ENCODE results near the gene HSPB1. TPM values are rescaled to one million over a fixed set of nuclear protein-coding genes. Genes with fewer than 3 reads are reported as not detected.

HSPB1 gene
- total RNA-seq, 1 donor from 2014 or later, result 57.1 TPM

DNA sequence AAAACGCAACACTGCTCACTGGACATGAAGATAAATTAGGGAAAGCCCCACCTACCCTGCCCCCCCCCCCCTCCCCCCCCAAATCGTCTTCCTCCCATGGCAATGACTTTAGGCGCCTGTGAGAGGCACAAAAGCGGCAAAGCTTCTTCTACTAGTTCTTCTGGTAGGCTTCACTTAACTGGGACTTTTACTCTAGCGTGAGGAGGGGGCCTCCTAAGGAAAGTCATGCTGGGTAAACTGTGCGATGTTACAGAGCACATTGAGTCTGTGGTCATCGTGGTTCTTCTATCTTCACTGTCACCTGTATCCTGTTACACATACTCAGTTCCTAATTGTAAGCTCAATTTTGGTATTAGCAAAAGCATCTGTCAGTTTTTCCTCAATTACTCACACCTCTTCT lies 25.1 kb downstream of the HSPB1 start:
- peaks cover 17% of the 10 kb centered on the region for H3K4me1 Mint-ChIP-seq
- no peak overlapping the region for H3K27ac Mint-ChIP-seq (ENCODE audit: unreplicated experiment)
- DNase-seq (ENCODE audit: low read depth, low spot score), result no peak
- H3K27me3 Mint-ChIP-seq (ENCODE audit: low read depth), result no peaks in the 10 kb centered on the region
- H3K9me3 Mint-ChIP-seq, result no peaks in the 10 kb centered on the region
- no peak overlapping the region for H3K4me3 Mint-ChIP-seq
- TF ChIP-seq, protein P1, sequence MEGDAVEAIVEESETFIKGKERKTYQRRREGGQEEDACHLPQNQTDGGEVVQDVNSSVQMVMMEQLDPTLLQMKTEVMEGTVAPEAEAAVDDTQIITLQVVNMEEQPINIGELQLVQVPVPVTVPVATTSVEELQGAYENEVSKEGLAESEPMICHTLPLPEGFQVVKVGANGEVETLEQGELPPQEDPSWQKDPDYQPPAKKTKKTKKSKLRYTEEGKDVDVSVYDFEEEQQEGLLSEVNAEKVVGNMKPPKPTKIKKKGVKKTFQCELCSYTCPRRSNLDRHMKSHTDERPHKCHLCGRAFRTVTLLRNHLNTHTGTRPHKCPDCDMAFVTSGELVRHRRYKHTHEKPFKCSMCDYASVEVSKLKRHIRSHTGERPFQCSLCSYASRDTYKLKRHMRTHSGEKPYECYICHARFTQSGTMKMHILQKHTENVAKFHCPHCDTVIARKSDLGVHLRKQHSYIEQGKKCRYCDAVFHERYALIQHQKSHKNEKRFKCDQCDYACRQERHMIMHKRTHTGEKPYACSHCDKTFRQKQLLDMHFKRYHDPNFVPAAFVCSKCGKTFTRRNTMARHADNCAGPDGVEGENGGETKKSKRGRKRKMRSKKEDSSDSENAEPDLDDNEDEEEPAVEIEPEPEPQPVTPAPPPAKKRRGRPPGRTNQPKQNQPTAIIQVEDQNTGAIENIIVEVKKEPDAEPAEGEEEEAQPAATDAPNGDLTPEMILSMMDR (conservative IDR thresholded peaks at IDR 0.05), result no peak
- peaks cover 20% of the 10 kb centered on the region for H3K36me3 Mint-ChIP-seq (ENCODE audit: low read depth)

DNA sequence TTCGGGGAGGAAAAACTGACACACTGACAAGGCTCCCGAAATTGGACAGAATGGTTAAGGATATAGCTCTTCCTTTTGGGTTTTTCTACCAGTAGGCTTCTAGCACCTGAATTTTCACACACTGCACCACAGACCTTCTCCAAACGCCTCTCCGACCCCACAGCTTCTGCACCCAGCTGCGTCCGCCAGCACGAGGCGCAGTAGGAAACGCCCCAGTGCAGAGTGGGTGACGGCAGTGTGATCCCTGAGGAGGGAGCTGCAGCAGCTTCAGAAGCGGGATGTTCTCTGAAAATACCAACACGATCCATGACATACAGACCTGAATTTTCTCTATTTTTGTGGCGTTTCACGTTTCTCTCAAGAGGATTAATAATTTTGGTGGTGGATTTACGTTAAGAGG lies 25.9 kb downstream of the HSPB1 start:
- H3K4me1 Mint-ChIP-seq, result peaks cover 19% of the 10 kb centered on the region
- no peaks in the 10 kb centered on the region for H3K9me3 Mint-ChIP-seq
- peaks cover 20% of the 10 kb centered on the region for H3K36me3 Mint-ChIP-seq (ENCODE audit: low read depth)
- H3K27ac Mint-ChIP-seq (ENCODE audit: unreplicated experiment), result no peak overlapping the region
- H3K27me3 Mint-ChIP-seq (ENCODE audit: low read depth), result no peaks in the 10 kb centered on the region
- no peak overlapping the region for H3K4me3 Mint-ChIP-seq
- TF ChIP-seq, protein P1 (conservative IDR thresholded peaks at IDR 0.05), result no peak
- no peak for DNase-seq (ENCODE audit: low read depth, low spot score)

DNA sequence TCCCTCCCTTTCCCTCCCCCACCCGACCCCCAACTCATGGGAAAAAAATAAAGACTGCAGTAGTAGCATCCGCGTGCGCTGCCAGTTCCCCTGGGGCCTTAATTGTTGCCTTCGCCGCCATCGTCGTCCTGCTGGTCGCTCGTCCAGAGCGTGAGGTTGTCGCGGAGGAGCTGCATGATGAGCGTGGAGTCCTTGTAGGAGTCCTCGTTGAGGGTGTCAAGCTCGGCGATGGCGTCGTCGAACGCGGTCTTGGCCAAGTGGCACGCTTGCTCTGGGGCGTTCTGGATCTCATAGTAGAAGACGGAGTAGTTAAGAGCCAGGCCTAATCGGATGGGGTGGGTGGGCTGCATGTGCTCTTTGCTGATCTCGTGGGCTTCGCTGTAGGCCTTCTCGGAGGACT lies 27.0 kb downstream of the HSPB1 start:
- no peak overlapping the region for H3K4me3 Mint-ChIP-seq
- H3K9me3 Mint-ChIP-seq, result no peaks in the 10 kb centered on the region
- H3K27ac Mint-ChIP-seq (ENCODE audit: unreplicated experiment), result no peak overlapping the region
- H3K4me1 Mint-ChIP-seq, result peaks cover 25% of the 10 kb centered on the region
- TF ChIP-seq, protein P1 (conservative IDR thresholded peaks at IDR 0.05), result no peak
- DNase-seq (ENCODE audit: low read depth, low spot score), result no peak
- H3K27me3 Mint-ChIP-seq (ENCODE audit: low read depth), result no peaks in the 10 kb centered on the region
- peaks cover 20% of the 10 kb centered on the region for H3K36me3 Mint-ChIP-seq (ENCODE audit: low read depth)

DNA sequence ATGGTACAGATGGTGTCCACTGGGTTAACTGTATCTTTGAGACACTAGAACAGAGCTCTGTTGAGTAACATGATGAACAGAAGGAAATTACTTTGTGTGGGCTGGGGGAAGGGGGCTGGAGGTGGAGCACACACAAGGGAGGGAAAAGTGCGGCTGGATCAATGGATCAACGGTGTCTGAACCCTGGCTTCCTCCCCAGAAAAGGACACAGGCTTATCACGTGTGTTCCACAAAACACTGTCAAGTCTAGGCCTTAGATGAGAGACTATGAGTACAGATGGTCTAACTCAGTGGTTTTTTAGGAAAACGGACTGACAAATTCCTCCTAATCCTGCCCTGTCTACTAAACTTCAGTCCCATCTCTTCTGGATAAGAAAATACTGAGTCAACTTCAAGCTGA lies 27.8 kb downstream of the HSPB1 start:
- TF ChIP-seq, protein P1 (conservative IDR thresholded peaks at IDR 0.05), result no peak
- Mint-ChIP-seq H3K4me3 (no peak overlapping the region), H3K27ac (ENCODE audit: unreplicated experiment) (no peak overlapping the region), H3K27me3 (ENCODE audit: low read depth) (no peaks in the 10 kb centered on the region), H3K36me3 (ENCODE audit: low read depth) (peaks cover 20% of the 10 kb centered on the region), H3K9me3 (no peaks in the 10 kb centered on the region), H3K4me1 (peaks cover 25% of the 10 kb centered on the region)
- no peak for DNase-seq (ENCODE audit: low read depth, low spot score)

DNA sequence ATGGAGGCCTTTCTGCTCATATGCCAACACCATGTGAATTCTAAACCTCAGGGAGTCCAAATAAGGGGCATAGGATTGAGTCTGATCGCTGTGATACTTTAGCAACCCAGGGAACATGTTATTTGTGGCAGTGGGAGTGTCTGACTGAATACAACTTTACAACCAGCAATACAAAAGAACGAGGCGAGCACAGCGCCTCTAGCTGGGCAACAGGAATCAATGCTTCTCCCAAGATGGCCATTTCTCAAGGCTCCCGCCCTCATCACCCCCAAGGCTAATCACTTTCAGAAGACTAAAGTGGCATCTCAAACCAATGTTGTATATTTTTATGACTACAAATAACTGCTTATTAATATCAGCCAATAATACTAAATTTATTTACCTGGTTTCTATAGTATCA lies 28.2 kb downstream of the HSPB1 start:
- DNase-seq (ENCODE audit: low read depth, low spot score), result no peak
- TF ChIP-seq, protein P1 (conservative IDR thresholded peaks at IDR 0.05), result no peak
- H3K27ac Mint-ChIP-seq (ENCODE audit: unreplicated experiment), result no peak overlapping the region
- H3K4me1 Mint-ChIP-seq, result peaks cover 25% of the 10 kb centered on the region
- H3K4me3 Mint-ChIP-seq, result no peak overlapping the region
- no peaks in the 10 kb centered on the region for H3K9me3 Mint-ChIP-seq
- H3K36me3 Mint-ChIP-seq (ENCODE audit: low read depth), result peaks cover 20% of the 10 kb centered on the region
- H3K27me3 Mint-ChIP-seq (ENCODE audit: low read depth), result no peaks in the 10 kb centered on the region

DNA sequence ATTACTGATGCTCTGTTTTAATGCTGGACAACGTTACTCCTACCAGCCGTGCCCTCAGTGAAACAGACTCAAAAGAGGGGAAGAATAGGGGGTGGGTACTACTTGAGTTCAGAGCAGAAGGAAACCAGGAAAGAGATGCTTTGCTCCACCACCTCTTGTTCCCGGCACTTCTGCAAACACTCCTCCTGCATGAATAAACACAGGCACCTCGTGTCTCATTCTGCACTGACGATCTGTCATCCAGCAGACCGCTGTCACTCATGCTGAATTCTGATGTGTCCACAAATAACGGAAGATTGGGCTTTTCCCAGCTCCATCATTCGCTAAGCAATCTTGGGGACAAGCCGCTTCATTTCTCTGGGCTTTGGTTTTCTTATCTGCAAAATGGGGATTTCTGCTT lies 29.6 kb downstream of the HSPB1 start:
- DNase-seq (ENCODE audit: low read depth, low spot score), result no peak
- Mint-ChIP-seq H3K36me3 (ENCODE audit: low read depth) (peaks cover 18% of the 10 kb centered on the region), H3K4me1 (peaks cover 26% of the 10 kb centered on the region), H3K27ac (ENCODE audit: unreplicated experiment) (no peak overlapping the region), H3K27me3 (ENCODE audit: low read depth) (no peaks in the 10 kb centered on the region), H3K9me3 (no peaks in the 10 kb centered on the region), H3K4me3 (no peak overlapping the region)
- TF ChIP-seq, protein P1 (conservative IDR thresholded peaks at IDR 0.05), result no peak

Data from neural crest cell (in vitro differentiated cells).